ENCODE data around the gene ZSCAN9.
A peak's percentile ranks its signal among the peaks of the same experiment; 100 is the strongest.

Gene ZSCAN9

GRCh38 chr6:28209753-28210535 lies 15.1 kb upstream of the ZSCAN9 start:
- FAIRE-seq (peak; percentile 38), DNase-seq (ENCODE audit: insufficient read length) (no peak)
- TF ChIP-seq POLR2AphosphoS5 (IDR thresholded peaks at IDR 0.05; ENCODE audit: low read depth, low read length) = no peak
- TF ChIP-seq POLR2A (IDR thresholded peaks at IDR 0.05; ENCODE audit: low read depth, low read length) = no peak
- no peak for TF ChIP-seq TAF1 (IDR thresholded peaks at IDR 0.05; ENCODE audit: borderline replicate concordance, low read depth, low read length)

GRCh38 chr6:28211840-28212509 lies 13.1 kb upstream of the ZSCAN9 start:
- DNase-seq (ENCODE audit: insufficient read length) (no peak), FAIRE-seq (peak; percentile 70)
- TF ChIP-seq TAF1 (IDR thresholded peaks at IDR 0.05; ENCODE audit: borderline replicate concordance, low read depth, low read length) = no peak
- no peak for TF ChIP-seq POLR2AphosphoS5 (IDR thresholded peaks at IDR 0.05; ENCODE audit: low read depth, low read length)
- TF ChIP-seq POLR2A (IDR thresholded peaks at IDR 0.05; ENCODE audit: low read depth, low read length) = no peak

- no peak for TF ChIP-seq POLR2AphosphoS5 (IDR thresholded peaks at IDR 0.05; ENCODE audit: low read depth, low read length)
- TF ChIP-seq TAF1 (IDR thresholded peaks at IDR 0.05; ENCODE audit: borderline replicate concordance, low read depth, low read length) = no peak
- no peak for TF ChIP-seq POLR2A (IDR thresholded peaks at IDR 0.05; ENCODE audit: low read depth, low read length)
- FAIRE-seq (peak; percentile 62), DNase-seq (ENCODE audit: insufficient read length) (peak; percentile 32)
Observed at GRCh38 chr6:28212510-28213212, 12.4 kb upstream of the ZSCAN9 start.

- TF ChIP-seq POLR2A (IDR thresholded peaks at IDR 0.05; ENCODE audit: low read depth, low read length) (no peak), POLR2AphosphoS5 (IDR thresholded peaks at IDR 0.05; ENCODE audit: low read depth, low read length) (no peak), TAF1 (IDR thresholded peaks at IDR 0.05; ENCODE audit: borderline replicate concordance, low read depth, low read length) (no peak)
- no peak for FAIRE-seq
- DNase-seq (ENCODE audit: insufficient read length) = no peak
Observed at GRCh38 chr6:28213213-28213523, 11.9 kb upstream of the ZSCAN9 start.

GRCh38 chr6:28215425-28215824 lies 9.7 kb upstream of the ZSCAN9 start:
- DNase-seq (ENCODE audit: insufficient read length) = no peak
- TF ChIP-seq TAF1 (IDR thresholded peaks at IDR 0.05; ENCODE audit: borderline replicate concordance, low read depth, low read length) (no peak), POLR2AphosphoS5 (IDR thresholded peaks at IDR 0.05; ENCODE audit: low read depth, low read length) (no peak), POLR2A (IDR thresholded peaks at IDR 0.05; ENCODE audit: low read depth, low read length) (no peak)
- no peak for FAIRE-seq

- DNase-seq (ENCODE audit: insufficient read length) (no peak), FAIRE-seq (no peak)
- TF ChIP-seq POLR2AphosphoS5 (IDR thresholded peaks at IDR 0.05; ENCODE audit: low read depth, low read length) (no peak), TAF1 (IDR thresholded peaks at IDR 0.05; ENCODE audit: borderline replicate concordance, low read depth, low read length) (no peak)
Observed at GRCh38 chr6:28217890-28218289, 7.2 kb upstream of the ZSCAN9 start.

- TF ChIP-seq TAF1 (IDR thresholded peaks at IDR 0.05; ENCODE audit: borderline replicate concordance, low read depth, low read length) (no peak), POLR2A (IDR thresholded peaks at IDR 0.05; ENCODE audit: low read depth, low read length) (0 out of 2 replicates have a peak, but pooled peaks have one; percentile 2)
- FAIRE-seq (peak; percentile 90), DNase-seq (ENCODE audit: insufficient read length) (peak; percentile 69)
Observed at GRCh38 chr6:28218312-28219248, 6.5 kb upstream of the ZSCAN9 start.

GRCh38 chr6:28220257-28221133 lies 4.6 kb upstream of the ZSCAN9 start:
- TF ChIP-seq POLR2A (IDR thresholded peaks at IDR 0.05; ENCODE audit: low read depth, low read length) (no peak), TAF1 (IDR thresholded peaks at IDR 0.05; ENCODE audit: borderline replicate concordance, low read depth, low read length) (no peak), POLR2AphosphoS5 (IDR thresholded peaks at IDR 0.05; ENCODE audit: low read depth, low read length) (no peak)
- FAIRE-seq = no peak
- no peak for DNase-seq (ENCODE audit: insufficient read length)

GRCh38 chr6:28224131-28225055 lies 682 bp upstream of the ZSCAN9 start:
- TF ChIP-seq TAF1 (IDR thresholded peaks at IDR 0.05; ENCODE audit: borderline replicate concordance, low read depth, low read length) (no peak), POLR2A (IDR thresholded peaks at IDR 0.05; ENCODE audit: low read depth, low read length) (no peak), POLR2AphosphoS5 (IDR thresholded peaks at IDR 0.05; ENCODE audit: low read depth, low read length) (no peak)
- FAIRE-seq (no peak), DNase-seq (ENCODE audit: insufficient read length) (no peak)
